Ovary (tissue), 9 donors: ENCODE data around the gene ANO2. TPM values are rescaled to one million over a fixed set of nuclear protein-coding genes. Genes with fewer than 3 reads are reported as not detected.

Experiments
- DNase-seq, 5 donors: peaks; one replicate each; pipeline ENCODE4 v3.0.0-alpha.2; 2019 to 2020
- H3K27ac ChIP-seq, 2 donors: fragments of 200-600 bp; one replicate each; pipeline versions ENCODE4 v1.5.1 to v1.8.0; 2019 to 2022
- H3K27me3 ChIP-seq: fragments of 200-600 bp; one replicate; pipeline ENCODE4 v1.8.0; 2022
- H3K36me3 ChIP-seq: fragments of 200-600 bp; sonication (generic); one replicate; pipeline ENCODE4 v1.5.1; 2019
- H3K4me1 ChIP-seq: one replicate; pipeline ENCODE4 v1.8.1; 2013; ENCODE audit warnings: mild to moderate bottlenecking, moderate library complexity; ENCODE audit not compliant: insufficient read depth
- H3K4me3 ChIP-seq: fragments of 200-600 bp; sonication (generic); one replicate; pipeline ENCODE4 v1.5.1; 2017
- H3K9me3 ChIP-seq, 2 donors: fragments of 200-600 bp in 1 of 2; sonication (generic) in 1 of 2; one replicate each; pipeline versions ENCODE4 v1.5.1 to v1.8.1; 2013 to 2019; ENCODE audit warnings: mild to moderate bottlenecking in 1 of 2, moderate library complexity in 1 of 2
- CTCF ChIP-seq, 3 donors: fragments of 450-650 bp in 2 of 3; fragments of 200-600 bp in 1 of 3; IDR thresholded peaks; one replicate each; pipeline versions ENCODE4 v1.5.1 to v1.8.0; 2016 to 2022; ENCODE audit warnings: antibody characterized with exemption in 3 of 3, mild to moderate bottlenecking in 1 of 3
- EP300 ChIP-seq: sonication (generic); formaldehyde crosslinking; IDR thresholded peaks from one replicate; pipeline ENCODE4 v1.6.1; 2017; ENCODE audit warnings: antibody characterized with exemption
- POLR2A ChIP-seq: fragments of 450-650 bp; IDR thresholded peaks from one replicate; pipeline ENCODE4 v1.6.1; 2017; ENCODE audit warnings: antibody characterized with exemption, mild to moderate bottlenecking, moderate library complexity
- WGBS, 3 donors: extraction: QIAGEN DNeasy Blood & Tissue Kit in 1 of 3; methylation state at CpG; one replicate each; pipeline versions ENCODE4 v1.1.5 to v1.1.7; 2013 to 2017; 5-methylcytosine and 5-hydroxymethylcytosine counted together
- intact Hi-C, 4 donors: fragments of 100-400 bp; cut with DNase I; formaldehyde crosslinking; loops; one replicate each; pipeline versions ENCODE4 v1.11.0 to v1.15.1; 2022 to 2023
- polyA plus RNA-seq, 2 donors: library from polyadenylated mRNA; stranded (reverse); fragments of 200-250 nt in 1 of 2; fragments of 350-450 nt in 1 of 2; fragmentation: Illumina TruSeq in 1 of 2; extraction: RNeasy Lipid Tissue Mini Kit (QIAGEN cat#74804) in 1 of 2; gene quantifications; one replicate each; pipeline ENCODE4 v1.2.3, GENCODE V29; 2013 to 2014
- total RNA-seq, 7 donors: library from RNA; depleted of rRNA in 2 of 7; stranded (reverse); fragments of >200 nt in 2 of 7; fragmentation: NEBNext Ultra II Directional in 3 of 7; extraction: Animal tissue kit (Norgen Biotek cat#: 25700) in 3 of 7; gene quantifications; one replicate each; pipeline versions ENCODE4 v1.1.0 to v1.2.4, GENCODE V29; 2016 to 2023
- donor health status: DM: no; HTN: no; CAD: no; lungs with moderate emphysema.
- donor health status: DM: no; HTN: no; CAD: no.
- donor health status: Bipolar disorder and iron deficiency.
- donor health status: DM: yes; HTN: yes; CAD: no.
- donor health status: DM: no; HTN: no; CAD: no.
- donor health status: DM: yes; HTN: yes; CAD: no.

ANO2 gene
- total and polyA plus RNA-seq, 9 donors, result 3.0 to 6.7 (median 3.3) TPM

- no peak for DNase-seq
- intact Hi-C loops, result no loop called here
- no peaks in the 10 kb centered on the region for H3K4me1 ChIP-seq
- H3K27ac ChIP-seq, result no peak overlapping the region
- no peaks in the 10 kb centered on the region for H3K27me3 ChIP-seq
- H3K36me3 ChIP-seq, result no peaks in the 10 kb centered on the region
- H3K4me3 ChIP-seq, result no peak overlapping the region
- TF ChIP-seq EP300 (no peak), CTCF (IDR thresholded peaks at IDR 0.05) (no peak), POLR2A (no peak)
- H3K9me3 ChIP-seq, result no peaks in the 10 kb centered on the region
- whole genome bisulfite sequencing, 3 donors, result 78 to 80% (median 79%) methylated on average over 4 of the region's 4 CpGs
These were observed 384.8 kb downstream of the ANO2 start for GRCh38 chr12:5560265-5560664.

GRCh38 chr12:5557906-5558305 is 387.2 kb downstream of the ANO2 start:
- 15 to 17% (median 16%) methylated on average over 4 of the region's 4 CpGs for WGBS, 3 donors
- intact Hi-C loops, result no loop called here
- H3K9me3 ChIP-seq, result no peaks in the 10 kb centered on the region
- no peak overlapping the region for H3K4me3 ChIP-seq
- DNase-seq, result no peak
- TF ChIP-seq CTCF (IDR thresholded peaks at IDR 0.05) (no peak), EP300 (no peak), POLR2A (no peak)
- no peaks in the 10 kb centered on the region for H3K36me3 ChIP-seq
- no peak overlapping the region for H3K27ac ChIP-seq
- H3K27me3 ChIP-seq, result no peaks in the 10 kb centered on the region
- H3K4me1 ChIP-seq, result no peaks in the 10 kb centered on the region

- TF ChIP-seq POLR2A, result no peak
- no peak for TF ChIP-seq CTCF (IDR thresholded peaks at IDR 0.05)
- no peak for TF ChIP-seq EP300
- no peaks in the 10 kb centered on the region for H3K9me3 ChIP-seq
- no peaks in the 10 kb centered on the region for H3K36me3 ChIP-seq
- no peaks in the 10 kb centered on the region for H3K4me1 ChIP-seq
- intact Hi-C loops, result no loop called here
- WGBS, 3 donors, result 93 to 94% (median 93%) methylated on average over 6 of the region's 6 CpGs
- DNase-seq, result no peak
- no peak overlapping the region for H3K27ac ChIP-seq
- H3K4me3 ChIP-seq, result no peak overlapping the region
- H3K27me3 ChIP-seq, result no peaks in the 10 kb centered on the region
These were observed 387.9 kb downstream of the ANO2 start for GRCh38 chr12:5556946-5557673.

- intact Hi-C loops, result no loop called here
- Histone ChIP-seq H3K36me3 (no peaks in the 10 kb centered on the region), H3K4me3 (no peak overlapping the region), H3K27me3 (no peaks in the 10 kb centered on the region), H3K4me1 (no peaks in the 10 kb centered on the region), H3K27ac (no peak overlapping the region), H3K9me3 (no peaks in the 10 kb centered on the region)
- peak in 1 of 5 donors; percentile 44 for DNase-seq
- TF ChIP-seq CTCF (IDR thresholded peaks at IDR 0.05) (no peak), EP300 (no peak), POLR2A (no peak)
- 92 to 93% (median 93%) methylated on average over 13 of the region's 13 CpGs for WGBS, 3 donors
These were observed 388.9 kb downstream of the ANO2 start for GRCh38 chr12:5556033-5556614.
